Renal cortex interstitium (tissue), 11 donors: ENCODE results near the gene CLIC6. TPM values are rescaled to one million over a fixed set of nuclear protein-coding genes. Genes with fewer than 3 reads are reported as not detected.

Experiments
- DNase-seq, 11 donors: peaks; one replicate each; pipeline ENCODE4 v3.0.0-alpha.2; 2013; ENCODE audit warnings: low read depth in 9 of 11, low spot score in 4 of 11; ENCODE audit errors: extremely low read depth in 1 of 11
- polyA plus RNA-seq, 3 donors: library from polyadenylated mRNA; unstranded; fragments of 120-200 nt; gene quantifications; one replicate each; pipeline ENCODE4 v1.2.1, GENCODE V29; 2013; ENCODE audit not compliant: insufficient read length in 3 of 3

Gene CLIC6
- polyA plus RNA-seq, 3 donors: 1.5 to 2.9 (median 1.6) TPM

GRCh38 chr21:34744801-34745200 lies 76.0 kb downstream of the CLIC6 start:
- DNase-seq: no peak

- DNase-seq: peak; percentile 55 to 76 (median 67)
Observed at GRCh38 chr21:34745557-34746255, 76.9 kb downstream of the CLIC6 start.

DNA sequence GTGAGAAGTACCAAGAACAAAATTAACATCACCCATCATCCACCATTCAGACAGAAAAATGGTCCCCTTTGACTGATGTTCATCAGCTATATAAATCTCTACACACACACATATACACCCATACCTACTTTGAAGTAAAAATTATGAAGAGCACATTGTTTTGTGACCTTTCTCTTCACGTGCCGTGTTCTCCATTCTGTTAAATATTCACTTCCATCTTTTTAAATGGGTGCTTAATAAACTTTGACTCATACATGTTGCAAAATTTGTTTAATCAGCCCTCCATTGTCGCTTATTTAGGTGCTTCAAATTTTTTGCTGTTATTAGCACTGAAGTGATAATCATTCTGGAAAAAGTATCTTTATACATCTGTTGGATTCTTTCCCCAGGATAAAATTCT lies 80.1 kb downstream of the CLIC6 start:
- no peak for DNase-seq

DNA sequence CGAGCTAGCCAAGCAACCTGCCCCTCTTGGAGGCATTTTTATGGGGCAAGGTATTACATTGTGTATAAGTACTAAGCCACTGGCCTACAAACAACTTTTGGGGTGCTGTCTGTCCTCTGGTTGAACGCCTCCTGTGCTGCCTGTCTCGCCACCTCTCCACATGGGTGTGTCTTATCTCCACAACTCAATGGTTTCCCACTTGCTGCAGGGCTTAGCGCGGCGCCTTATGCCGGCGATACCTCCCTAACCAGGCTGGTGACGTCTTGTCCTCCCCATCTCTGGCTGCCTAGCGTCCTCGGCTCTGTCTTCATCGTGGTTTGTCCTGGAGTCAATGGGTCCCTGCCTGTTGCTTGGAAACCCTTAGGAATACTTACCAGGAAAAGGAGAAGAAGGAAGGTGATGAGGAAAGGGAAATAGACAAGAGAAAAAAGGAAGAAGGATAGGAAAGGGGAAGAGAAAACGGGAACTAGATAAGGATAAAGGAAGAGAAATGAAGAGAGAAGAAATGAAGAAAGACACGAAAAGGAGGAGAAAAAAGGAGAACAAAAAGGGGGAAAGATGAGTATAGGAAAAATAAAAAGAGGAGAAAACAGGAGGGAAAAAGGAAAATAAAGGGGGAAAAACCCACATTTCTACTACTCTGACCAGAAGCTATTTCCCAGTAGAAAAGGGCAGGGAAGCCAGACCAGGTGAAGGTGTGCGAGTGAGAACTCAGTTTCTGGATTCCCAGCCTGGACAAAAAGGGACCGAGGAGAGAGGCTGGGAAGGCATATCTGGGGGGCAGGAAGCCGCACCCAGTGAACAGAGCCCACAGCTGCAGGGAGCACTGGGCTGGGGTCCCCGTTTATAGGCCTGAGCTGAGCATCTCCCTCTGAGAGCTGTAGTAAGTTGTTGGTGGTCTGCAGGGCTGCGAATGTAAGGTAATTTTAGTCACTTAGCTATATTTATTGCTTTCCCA lies 86.2 kb downstream of the CLIC6 start:
- no peak for DNase-seq

DNA sequence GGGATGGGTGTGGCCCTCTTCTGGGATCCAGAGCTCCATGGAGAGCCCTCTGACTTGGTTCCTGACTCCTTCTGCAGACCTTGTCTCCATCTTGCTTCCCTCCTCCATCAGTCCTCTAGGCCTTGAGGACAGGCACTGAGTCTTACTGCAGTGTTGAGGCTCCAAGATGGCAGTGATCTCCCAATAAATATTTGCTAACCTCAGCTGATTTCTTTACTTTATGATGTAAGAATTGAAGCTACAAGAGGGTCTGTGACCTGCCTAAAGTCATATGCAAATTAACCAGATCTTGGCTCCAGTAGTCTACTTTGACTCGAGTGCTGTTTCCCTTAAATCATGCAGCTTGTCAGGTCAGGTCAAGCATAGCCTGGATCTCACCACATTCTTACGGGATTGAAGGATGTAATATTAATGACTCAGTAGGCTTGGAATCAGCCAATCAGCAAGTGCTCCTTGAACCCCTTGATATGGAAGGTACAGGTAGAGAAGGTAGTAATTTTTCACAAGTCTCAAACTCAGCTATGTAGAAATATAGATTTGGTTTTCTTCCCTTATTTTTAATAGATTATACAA lies 93.0 kb downstream of the CLIC6 start:
- DNase-seq: no peak

DNA sequence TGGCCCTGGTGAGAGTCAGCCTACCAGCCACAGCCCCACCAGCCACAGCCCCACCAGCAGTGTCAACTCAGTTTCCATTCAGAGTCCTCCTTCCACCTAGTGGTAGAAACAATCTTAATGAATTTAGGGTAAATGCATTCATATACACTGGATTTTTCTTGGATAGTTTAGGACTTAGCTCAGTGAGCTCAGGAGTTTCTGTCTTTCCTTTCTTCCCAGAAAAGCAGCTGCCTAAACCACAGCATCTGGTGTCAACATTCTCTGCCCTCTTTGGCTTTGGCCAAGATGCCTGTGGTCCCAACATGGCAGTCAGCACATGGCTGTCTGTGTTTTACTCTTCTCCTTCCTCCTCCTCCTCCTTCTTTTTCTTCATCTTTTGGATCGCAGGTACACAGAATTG lies 94.0 kb downstream of the CLIC6 start:
- no peak for DNase-seq

DNA sequence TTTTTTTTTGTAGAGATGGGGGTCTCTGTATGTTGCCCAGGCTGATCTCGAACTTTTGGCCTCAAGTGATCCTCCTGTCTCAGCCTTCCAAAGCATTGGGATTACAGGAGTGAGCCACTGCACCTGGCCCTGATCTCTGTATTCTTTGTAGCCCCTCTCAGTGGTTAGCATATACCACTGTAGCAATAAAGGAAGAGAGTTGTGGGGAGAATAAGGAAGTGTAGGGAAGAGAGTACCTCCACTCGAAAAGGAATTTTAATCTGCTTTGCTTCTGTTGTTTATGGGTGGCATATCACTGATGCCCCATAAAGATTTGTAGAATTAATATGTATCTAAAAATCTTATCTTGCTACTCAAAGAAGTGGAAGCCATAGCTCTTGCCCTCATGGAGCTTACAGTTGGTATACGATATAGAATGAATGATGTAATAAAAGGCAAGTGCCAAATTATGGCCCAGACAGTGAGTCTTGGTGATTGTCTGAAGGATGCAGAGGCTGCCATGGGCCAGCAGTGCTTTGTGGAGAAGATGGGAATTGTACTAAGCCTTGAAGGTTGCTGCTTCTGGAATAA lies 96.0 kb downstream of the CLIC6 start:
- DNase-seq: no peak

DNA sequence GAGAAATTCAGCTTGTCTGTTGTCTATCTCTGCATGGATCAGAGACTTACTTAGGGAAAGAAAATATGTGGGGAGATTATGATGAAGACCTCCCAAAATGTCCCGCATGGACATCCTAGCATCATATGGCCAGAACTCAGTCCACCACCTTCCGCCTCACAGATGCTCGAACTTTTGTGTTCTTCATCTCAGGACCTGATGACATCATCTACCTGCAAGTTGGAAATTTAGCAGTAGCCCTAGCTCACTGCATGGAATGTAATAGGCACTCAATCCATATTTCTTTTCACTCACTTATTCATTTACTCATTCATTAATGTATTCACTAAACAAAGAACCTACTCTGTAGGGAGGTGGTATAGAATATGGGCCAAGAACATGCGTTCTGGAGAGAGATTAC lies 96.8 kb downstream of the CLIC6 start:
- no peak for DNase-seq

- DNase-seq: no peak
Observed at GRCh38 chr21:34766862-34767261, 98.1 kb downstream of the CLIC6 start.

Other genes starting within 250 kb of the CLIC6 start
- under 1 TPM; 0.28 to 0.61 (median 0.37) TPM for gene SMIM34, start 245.0 kb upstream of the CLIC6 start, polyA plus RNA-seq
- under 1 TPM; 0.64 to 0.92 (median 0.76) TPM for gene KCNE1, start 156.8 kb upstream of the CLIC6 start, polyA plus RNA-seq
- gene RCAN1, start 53.9 kb upstream of the CLIC6 start, polyA plus RNA-seq: 10 to 100 TPM; 31.6 to 44.6 (median 34.9) TPM